HG03045 (cell line): ENCODE measurements around the gene MPRIP.

Experiments used
- ATAC-seq: cut with Tn5 transposase; IDR thresholded peaks from one replicate; pipeline ENCODE4 v1.9.1; 2021; ENCODE audit warnings: mild to moderate bottlenecking, moderate library complexity; ENCODE audit not compliant: unreplicated experiment

The MPRIP gene

DNA sequence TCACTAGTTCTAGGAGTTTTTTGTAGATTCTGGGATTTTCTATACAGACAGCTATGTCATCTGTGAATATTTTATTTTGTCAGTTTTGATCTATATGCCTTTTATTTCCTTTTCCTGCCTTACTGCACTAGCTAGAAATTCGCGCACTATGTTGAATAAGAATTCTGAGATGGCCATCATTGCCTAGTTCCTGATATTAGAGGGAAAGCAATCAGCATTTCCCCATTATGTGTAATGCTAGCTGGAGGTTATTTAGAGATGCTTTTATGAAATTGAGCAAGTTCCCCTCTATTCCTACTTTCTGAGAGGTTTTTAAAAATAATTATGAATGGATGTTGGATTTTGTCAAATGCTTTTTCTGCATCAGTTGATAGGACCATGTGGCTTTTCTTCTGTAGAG, 23.8 kb downstream of the MPRIP start:
- ATAC-seq: no peak

DNA sequence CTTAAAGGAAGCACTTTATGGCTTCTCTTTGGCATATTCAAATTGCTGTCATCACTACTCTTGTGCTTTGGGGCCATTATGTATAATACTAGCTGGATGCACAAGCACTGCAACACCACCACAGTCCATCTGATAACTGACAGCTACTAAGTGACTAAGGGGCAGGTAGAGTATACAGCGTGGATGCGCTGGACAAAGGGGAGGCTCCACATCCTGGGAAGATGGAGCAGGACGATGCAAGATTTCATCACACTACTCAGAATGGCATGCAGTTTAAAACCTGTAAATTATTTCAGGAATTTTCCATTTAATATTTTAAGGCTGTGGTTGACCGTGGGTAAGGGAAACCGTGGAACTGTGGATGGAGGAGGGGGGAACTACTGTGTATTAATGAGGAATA, 25.0 kb downstream of the MPRIP start:
- ATAC-seq: no peak

DNA sequence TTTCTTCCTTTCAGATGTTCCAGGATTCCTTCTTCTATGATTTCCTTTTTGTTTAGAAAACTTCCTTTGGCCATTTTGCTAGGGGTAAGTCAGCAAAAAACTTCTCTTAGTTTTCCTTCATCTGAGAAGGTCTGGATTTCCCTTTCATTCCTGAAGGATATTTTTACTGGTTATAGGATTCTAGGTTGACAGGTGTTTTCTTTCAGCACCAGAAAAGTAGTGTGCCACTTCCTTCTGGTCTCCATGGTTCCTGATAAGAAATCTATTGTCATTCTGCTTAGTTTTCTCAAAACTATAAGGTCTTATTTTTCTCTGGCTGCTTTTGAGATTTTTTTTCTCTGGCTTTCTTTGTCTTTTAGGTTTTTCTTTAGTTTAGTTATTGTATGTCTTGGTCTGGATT, 27.6 kb downstream of the MPRIP start:
- ATAC-seq: no peak

DNA sequence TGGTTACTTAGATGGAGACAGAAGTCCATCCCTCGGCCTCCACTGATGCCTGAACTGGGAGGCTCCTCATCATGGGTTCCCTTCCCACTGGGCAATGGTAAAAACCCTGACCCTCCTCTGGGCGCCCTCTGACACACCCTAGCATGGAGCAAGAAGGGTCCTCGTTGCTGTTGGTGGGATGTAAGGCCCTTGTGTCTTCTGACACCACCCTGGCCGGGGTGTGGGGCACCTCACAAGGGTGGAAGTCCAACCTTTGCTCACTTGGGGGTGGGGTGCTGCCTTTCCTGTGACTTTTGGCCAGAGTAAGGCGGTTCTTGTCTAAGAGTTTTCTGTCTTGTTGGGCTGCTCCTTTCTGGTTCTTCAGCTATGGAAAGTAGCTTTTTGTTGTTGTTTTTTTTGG, 28.7 kb downstream of the MPRIP start:
- no peak for ATAC-seq

DNA sequence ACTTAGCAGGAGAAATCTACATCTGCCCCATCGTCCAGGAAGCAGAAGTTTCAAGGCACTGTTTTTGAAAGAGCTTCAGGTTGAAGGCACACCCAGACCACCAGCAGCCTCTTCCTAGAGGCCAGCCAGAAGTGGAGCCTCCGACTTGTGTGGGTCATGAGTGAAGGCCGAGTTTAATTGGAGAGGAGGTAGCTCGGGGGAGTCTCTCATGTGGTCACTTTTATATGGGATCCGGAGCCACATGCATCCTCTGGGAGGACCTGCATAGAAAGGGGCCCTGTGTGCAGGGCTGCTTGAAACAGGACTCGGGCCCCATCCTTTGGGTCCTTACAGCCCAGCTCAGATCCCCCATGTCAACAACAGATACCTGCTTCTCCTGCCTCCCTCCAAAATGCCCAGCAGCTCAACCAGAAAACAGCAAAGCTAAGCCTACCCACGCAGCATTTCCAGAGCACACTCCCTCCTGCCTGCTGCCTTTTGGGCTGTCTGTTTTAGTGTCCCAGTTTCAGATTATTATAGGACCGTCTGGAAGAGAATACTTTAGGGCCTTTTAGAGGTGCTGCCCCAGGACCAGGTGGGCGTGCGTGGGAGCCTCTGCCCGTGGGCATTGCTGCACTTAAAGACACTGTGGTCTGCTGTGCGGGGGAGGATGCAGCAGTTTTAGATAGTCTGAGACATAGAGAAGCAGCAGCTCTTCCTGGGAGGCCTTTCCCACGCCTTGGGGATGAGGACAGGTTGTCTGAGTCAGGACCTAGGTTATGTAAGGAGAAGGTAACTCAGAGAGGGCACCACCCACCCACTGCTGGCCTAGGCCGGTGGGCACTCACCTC, 29.5 kb downstream of the MPRIP start:
- no peak for ATAC-seq

DNA sequence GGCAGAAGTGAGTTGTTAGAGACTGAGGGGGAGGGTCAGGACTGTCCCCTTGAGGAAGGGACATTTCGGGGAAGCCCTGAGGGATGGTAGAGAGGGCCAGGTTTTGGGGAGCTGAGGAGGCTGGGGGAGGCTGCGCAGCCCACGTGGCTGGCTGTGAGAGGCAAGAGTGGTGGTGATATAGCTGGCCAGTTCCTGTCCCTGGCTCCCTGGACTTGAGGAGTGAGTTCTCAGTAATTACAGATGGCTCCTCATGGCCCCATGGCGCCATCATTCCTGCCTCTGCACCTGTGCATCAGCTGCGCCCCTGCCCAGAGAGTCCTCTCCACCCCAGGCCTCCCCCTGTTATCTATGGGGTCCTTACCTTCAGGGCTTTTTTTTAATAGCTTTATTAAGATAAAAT, 30.3 kb downstream of the MPRIP start:
- ATAC-seq: no peak

DNA sequence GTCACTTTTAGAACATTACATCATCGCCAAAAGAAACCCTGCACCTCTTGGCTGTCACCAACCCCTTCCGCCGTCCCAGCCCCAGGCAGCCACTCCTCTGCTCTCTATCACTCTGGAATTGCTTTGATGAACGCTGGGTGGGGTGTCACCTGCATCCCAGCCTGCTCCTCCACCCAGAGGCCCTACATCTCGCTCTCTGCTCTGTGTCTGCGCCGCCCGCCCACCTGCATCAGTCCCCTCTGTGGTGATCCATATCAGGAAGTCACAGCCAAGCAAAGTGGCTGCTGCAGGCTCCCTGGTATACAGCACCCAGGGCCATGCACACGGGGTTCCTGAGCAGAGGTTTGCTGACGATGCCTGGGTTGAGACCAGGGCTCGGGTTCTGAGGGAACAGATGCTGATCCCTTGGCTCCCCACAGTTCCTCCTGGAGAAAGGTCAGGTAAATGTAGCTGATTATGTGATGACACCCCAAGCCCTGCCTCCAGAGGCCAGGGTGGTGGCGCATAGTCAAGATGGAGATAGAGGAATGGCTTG, 30.8 kb downstream of the MPRIP start:
- ATAC-seq: no peak

DNA sequence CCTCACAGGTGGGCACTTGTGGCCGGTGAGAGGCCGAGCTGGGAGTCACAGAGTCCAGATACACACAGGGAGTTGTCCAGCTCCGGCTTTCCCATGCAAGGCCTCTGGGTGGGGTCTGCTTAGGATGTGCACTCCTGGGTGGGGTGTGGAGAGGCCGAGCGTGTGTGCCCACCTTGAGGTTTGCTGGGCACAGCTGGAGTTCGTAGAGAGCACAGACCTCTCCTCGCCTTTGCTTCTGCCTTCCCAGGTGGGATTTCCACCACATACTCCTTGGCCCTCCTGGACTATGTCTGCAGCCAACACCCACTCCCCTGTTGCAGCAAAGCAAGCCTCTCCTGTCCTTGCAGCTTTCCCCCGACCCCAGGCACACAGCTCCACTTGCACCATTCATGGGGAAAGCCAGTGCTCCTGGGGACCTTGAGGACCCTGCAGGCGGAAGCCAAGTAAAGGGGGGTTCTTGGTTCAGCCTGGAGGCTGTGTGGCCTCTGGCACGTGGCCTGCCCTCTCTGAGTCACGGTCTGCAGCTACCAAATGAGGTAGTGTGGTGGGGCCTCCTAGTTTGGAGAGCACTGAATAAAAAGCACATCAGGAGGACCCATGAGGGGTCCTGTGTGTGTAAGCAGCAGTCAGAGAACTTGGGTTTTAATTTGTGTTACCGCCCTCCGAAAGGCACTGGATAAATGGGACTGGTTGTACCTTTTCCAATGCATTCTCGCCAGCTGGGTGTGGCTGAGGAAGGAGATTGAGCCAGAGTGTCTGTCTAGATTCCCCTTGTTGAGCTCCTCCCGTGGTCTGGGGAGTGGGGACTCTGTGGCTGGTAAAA, 31.5 kb downstream of the MPRIP start:
- no peak for ATAC-seq

DNA sequence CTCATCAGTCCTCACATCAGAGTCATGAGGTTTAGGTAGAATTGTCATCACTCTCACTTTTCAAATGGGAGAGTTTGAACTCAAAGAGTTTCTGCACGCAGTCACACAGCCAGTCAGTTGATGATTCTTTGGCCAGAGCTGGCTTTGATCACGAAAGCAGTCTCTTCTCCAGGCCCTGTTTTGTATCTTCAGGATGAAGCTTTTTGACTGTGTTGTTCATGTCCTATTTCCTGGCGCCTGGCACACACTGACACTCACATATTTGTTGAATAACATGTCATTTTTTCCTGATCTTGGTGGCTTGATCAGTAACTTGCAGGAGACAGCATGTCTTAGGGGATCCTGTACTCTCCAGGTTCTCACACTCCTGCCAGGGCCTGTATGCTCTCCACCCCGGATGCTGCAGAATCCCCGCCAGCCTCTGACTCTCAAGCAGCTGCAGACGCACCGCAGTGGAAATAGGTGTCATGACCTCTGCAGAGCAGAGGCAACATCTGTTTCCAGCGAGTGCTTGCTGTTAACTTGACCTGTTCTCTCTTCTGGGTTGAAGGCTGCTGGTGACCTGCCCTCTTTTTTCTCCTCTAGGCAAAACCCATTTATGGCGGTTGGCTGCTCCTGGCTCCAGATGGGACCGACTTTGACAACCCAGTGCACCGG, 33.0 kb downstream of the MPRIP start:
- ATAC-seq: no peak

DNA sequence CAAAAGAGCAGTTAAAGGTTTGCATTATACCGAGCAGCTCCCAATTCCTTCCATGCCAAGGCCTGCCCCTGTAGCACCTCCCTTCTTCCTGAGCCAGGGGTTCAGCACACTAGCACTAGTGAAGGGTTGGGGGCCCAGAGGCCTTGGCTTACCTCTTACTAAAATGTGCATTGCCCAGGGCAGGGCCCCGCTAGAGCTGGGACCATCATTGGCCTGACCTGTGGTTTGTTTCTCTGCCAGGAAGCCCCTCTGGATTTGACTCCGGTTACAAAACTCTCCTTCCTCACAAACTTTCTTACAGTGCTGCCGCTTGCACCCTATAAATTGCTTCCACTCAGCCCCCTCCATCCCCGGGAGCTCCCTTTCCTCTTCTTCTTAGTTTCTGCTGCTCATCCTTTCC, 33.8 kb downstream of the MPRIP start:
- ATAC-seq: no peak

DNA sequence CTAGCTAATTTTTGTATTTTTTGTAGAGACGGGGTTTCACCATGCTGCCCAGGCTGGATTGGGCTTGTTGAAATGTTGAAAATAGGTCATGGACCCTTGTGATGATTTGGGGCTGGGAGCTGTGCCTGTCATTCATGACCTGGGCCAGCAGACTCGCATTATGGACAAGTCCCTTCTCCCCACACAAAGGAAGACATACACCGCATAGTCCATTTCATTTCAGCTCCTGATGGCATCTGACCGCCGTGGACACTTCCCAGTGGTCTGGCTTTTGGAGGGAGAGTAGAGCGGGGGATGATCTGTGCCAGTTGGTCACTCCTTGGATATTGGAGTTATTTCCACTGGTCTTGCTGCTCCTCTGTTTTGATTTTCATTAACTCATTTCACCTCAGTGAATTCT, 34.8 kb downstream of the MPRIP start:
- no peak for ATAC-seq

DNA sequence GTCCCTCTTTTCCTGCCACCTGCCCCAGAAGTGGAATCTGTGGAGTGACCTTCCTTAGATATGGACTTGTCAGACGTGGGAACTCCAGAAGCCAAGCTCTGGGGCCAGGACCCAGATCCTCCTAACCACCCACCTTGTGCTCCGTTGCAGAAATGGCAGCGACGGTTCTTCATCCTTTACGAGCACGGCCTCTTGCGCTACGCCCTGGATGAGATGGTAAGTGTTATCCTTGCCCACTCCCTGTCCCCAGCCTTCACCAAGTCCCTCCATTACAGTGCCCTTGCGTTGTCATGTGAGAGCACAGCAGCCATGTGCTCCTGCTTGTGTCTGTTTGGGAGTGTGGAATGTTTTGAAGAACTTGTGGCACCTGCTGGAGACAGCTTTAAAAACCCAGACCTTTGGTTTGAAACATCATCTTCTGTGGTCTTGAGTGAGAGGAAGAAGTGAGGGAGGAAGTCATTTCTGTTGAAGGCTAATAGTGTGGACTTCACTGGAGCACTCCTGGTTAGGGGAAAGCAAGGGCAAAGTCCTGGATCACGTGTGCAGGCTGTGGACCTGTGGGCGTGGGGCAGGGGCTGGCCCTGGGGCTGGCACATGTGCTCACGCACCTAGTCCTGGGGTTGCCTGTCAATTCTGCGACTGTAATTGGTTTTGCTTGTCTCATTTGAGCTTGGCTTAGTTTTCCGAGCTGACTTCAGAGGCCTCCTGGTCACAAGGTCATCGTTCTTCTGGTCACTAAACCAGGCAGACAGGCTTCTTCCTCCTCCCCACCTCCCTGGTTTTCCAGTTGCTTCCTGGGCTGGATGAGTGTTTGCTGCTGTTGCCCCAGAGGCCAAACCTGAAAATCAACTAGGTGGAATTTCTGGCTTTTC, 35.8 kb downstream of the MPRIP start:
- no peak for ATAC-seq

DNA sequence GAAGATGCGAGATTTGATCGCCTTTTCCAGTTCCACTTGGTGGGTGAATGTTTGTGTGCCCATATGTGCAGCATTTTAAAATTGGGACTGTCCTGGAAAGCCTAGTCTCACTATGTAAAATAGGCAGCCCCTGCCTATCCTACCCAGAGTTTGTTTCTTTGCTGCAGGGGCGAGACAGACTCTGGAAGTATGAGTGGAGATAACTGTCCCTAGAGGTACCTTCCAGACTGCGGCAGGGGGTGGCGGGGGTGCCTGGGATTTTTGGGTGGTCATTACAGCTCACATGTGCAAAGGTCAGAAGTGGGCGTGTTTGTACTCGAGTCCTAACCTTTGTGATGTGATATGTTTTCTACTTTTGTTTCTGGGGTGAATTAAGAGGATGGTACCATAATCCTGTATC, 36.6 kb downstream of the MPRIP start:
- no peak for ATAC-seq

DNA sequence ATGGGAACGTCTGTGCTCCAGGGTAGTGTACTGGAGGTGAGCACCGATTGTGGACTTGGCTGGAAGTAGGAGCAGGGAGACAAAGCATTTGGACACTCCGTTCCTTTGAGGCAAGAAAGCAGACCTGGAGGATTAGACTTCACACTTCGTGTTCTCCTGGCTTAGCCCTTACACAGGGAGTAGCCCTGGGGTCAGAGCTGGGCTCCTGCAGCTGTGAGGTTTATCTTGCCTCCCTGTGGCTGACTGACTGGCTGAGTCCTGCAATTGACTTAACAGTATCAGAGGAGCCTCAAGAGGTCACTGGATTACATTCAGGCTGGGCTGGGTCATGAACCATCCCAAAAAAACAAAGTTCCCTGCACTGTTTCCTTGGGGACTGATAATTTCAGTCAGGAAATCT, 37.1 kb downstream of the MPRIP start:
- no peak for ATAC-seq

DNA sequence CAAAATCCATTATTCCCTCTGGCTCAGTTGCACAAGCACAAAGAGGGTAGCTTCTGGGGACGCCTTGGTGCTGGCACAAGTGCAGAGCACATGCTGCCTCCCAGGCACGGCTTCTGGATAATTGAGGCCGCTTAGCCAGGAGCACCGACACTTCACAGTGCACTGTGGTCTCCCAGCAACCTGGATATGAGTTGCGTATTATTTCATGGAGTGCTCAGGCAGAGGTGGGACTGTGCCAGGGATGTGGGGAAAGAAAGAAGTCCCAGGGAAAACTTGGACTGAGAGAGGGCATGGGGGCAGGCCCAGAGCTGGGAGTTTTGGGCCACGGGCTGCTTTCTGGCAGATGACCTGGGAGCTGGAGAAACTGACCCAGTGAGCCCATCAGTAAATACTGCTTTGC, 37.5 kb downstream of the MPRIP start:
- no peak for ATAC-seq

DNA sequence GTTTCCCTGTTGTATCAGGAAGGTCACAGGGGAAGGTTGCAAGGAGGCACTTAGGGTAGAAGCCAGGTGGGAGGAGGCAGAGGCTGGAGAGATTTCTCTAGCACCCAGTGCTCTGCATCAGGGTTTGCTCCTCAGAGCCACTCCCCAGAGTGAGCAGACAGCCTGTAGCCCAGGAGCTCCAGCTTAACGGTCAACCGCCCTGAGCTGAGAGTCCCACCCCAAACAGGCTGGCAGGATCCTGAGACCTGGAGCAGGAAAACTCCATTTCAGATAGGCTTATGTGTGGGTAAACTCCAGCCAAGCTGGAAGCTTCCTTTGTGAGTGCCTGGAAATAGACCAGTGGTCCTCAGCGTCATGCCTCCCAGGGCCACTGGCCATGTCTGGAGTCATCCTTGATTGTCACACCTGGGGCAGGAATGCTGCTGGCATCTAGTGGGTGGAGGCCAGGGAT, 37.9 kb downstream of the MPRIP start:
- no peak for ATAC-seq

DNA sequence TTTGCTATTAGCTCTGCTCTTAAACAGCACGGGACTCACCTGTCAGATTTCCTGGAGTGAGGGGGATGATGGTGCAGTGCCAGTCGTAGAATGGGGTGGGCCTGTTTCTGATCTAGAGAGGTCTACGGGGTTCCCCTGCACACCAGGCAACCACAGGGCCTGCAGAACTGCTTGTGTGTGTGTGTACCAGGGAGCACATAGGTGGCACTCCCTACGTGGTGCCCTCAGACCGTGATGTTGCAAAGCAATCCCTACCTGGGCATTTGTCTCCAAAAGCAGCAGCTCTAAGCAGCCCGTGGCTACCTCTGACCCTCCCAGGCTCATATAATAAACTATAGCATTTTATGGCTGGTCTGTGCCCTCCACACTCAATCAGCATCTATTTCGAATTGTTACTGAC, 38.5 kb downstream of the MPRIP start:
- ATAC-seq: no peak

DNA sequence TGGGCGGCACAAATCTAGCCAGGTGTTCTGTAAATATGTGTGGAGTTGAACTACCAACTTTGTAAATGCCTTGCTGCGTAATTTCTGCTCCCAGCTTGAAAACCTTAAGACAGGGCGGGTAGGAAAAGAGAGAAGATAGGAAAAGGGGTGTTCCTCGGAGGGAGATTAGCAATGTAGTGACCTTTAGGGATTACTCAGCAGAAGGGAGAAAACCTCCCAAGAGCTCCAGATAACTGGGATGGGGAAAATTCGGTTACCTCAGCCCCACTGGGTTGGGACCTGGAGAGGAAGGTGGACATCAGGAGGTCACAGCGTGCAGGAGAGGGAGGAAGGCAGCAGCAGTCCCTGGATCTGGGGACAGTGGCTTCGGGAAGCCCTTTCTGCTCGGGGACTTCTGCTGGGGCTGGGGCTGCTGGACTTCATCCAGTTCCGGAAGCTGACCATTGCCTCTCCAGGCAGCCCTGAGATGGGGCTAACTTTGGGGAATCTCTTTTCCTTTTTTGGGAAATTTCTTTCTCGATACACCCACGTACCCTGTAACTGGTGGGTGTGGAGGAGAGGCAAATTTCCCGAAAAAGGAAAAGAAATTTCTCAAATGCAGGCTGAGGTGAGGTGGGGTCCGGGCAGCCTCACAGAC, 39.2 kb downstream of the MPRIP start:
- ATAC-seq: no peak

DNA sequence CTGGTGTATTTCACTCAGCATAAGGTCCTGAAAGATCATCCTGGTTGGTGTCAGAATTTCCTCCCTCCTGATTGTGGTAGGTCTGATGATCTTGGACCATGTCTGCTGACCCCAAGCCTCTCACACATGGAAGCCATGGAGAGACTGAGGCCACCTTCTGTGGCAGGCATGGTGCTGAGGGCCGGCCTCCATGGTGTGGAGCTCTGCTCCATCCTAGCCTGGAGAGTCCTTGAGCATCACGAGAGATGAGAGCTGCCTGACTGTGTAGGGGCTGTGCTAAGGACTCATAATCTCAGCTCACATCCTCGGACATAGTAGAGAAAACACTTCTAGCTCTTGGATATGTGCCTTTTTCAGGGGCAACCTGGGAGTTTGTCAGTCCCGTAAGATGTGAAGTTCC, 40.6 kb downstream of the MPRIP start:
- ATAC-seq: no peak

DNA sequence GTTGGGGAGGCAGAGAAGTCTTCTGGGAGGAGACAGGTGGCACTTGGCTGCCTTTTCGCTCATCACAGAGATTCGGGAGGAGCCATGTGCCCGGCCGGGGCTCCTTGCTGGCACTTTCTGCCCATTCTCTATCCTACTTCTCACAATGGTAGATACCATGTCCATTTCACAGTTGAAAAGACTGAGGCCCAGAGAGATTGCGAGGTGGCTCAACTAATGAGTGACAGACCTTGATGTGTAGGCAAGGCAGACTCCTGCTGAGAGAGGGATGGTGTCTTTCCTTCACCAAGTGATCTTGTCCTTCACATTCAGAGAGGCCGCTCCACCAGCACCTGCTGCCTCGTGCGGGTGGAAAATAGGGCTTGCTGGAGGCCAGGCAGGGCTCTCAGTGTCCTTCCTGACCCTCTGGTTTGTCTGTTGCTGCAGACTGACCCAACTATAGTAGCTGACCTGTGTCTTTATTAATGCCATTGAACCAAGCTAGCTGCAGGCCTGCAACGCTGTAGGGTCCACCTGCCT, 42.1 kb downstream of the MPRIP start:
- no peak for ATAC-seq
